Left renal cortex interstitium (tissue), 4 donors: Measurements from ENCODE around the gene ENOX1. TPM values are rescaled to one million over a fixed set of nuclear protein-coding genes. Genes with fewer than 3 reads are reported as not detected.
"Not testable (repeated sequence)": the region's sequence is repeated elsewhere in the genome, so short reads cannot be mapped to it uniquely, and the experiment has no call there.

Experiments used
- DNase-seq, 4 donors: peaks; one replicate each; pipeline ENCODE4 v3.0.0-alpha.2; 2013; ENCODE audit warnings: low read depth in 4 of 4, low spot score in 2 of 4, missing footprints in 1 of 4
- polyA plus RNA-seq, 4 donors: library from polyadenylated mRNA; unstranded; fragments of 120-200 nt; gene quantifications; one replicate each; pipeline ENCODE4 v1.2.1, GENCODE V29; 2013; ENCODE audit not compliant: insufficient read length in 4 of 4

ENOX1 gene
- 10 to 100 TPM in 2 of 4 donors, 1 to 10 TPM in 2; 9.6 to 12.0 (median 10.6) TPM for polyA plus RNA-seq

DNA sequence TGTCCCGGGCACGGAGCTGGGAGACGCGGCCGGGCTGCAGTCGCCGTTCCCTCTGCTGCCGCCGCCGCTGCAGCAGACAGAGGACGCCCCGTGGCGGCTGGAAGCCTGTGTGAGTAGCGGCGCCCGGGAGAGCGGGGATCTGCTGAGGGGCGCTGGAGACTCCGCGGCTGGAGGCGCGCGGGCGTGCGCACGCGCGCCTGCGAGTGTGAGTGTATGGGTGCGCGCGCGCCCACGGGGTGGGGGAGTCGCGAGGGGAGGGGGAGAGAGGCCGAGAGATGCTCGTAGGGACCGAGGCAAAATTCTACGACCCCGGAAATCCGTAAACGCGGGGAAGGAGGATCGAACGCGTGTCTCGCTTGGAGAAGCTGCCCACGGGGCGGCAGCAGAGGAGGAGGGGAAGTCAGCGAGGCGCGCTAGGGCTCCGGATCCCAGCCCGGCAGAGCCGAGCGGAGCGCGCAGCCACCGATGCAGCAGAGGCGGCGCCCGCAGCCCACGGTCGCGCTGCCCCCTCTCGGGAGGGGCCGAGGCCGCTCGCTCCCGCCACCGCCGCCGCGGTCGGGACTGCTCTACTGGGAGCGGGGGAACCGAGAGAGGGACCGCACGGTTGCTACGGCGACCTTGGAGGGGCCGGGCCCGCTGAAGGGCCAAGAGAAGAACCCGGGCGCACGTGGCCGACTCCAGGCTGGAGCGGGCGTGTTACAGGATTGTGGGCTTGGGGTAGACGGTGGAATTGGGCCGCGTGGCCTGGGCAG, at the start of gene ENOX1:
ENOX1 (minus strand) TSS at position 207 of the 752 bp plus-strand sequence.
- peak; percentile 63 to 73 (median 68) for DNase-seq

DNA sequence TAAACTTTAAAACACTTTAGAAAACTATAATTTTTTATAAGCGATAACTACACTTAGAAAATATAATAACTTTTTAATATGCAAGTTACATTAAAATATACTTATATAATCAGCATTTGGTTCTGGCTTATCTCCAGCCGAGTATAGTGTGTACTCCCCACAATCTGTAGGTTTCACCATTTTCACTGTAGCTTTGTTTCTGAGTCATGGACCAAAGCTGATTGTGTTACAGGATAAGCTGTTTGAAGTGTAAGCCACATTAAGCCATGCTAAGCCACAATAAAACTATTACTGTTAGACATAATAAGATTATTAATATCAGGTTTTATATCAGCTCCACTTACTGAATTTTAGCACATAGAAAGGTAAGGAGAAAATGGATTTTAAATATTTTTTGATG, 48.9 kb upstream of the ENOX1 start:
- DNase-seq, result no peak

DNA sequence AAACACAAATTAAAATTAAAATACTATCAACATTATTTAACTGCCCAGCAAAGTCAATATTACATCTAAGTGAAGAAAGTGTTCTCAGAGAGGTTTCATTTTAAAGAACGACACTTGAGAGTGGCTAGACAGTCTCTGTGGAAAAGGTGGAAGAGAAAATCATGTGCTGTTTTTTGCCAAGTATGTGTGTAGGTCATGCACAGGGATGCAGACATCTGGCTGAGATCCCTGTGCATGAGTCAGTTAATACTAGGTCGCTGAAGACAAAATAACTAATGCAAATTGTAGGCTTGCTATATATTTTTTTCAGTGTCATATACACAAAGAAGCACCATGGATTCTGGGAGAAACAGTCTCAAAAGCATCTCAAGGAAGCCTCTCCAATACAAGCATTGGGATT, 44.3 kb upstream of the ENOX1 start:
- DNase-seq, result no peak

DNA sequence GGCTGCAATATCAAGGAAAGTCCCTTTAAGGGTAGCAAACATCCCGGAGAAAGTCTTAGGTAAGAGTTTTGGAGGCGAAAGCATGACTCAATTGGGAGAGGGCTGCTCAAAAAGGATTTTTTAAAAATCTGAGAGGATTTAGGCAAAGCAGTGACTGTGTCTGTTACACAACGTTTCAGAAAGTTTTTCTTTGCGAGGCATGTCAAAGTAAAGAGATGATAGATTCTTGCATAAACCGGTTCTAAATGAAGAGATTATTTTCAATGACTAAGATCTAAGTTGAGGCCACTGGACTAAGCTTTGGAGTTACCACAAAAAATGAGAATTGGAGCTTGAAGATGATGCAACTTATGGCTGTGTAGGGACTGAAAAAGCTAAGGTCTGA, 43.7 kb upstream of the ENOX1 start:
- no peak for DNase-seq

DNA sequence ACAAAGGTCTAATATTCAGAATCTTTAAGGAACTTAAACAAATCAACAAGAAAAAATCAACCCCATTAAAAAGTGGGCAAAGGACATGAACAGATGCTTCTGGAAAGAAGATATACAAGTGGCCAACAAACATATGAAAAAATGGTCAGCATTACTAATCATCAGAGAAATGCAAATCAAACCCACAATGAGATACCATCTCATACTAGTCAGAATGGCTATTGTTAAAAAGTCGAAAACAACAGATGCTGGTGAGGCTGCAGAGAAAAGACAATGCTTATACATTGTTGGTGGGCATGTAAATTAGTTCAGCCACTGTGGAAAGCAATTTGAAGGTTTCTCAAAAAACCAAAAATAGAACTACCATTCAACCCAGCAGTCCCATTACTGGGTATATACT, 37.9 kb upstream of the ENOX1 start:
- DNase-seq, result not testable (repeated sequence)

DNA sequence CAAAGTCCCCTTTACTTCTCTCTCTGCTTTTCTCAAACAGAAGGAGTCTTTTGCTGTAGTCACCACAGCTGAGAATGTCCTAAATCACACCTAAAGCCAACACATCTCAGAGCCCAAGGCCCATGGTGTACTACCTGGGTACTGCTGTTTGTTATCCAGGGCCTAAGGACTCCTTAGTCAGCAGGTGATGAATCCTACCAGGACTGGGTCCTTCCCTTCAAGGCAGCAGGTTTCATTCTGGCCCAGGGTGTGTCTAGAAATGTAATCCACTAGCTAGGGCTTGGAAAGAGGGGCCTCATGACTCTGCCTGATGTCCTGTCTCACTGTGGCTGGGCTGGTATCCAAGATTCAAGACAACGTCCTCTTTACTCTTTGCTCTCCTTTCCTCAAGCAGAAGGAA, 36.2 kb upstream of the ENOX1 start:
- no peak for DNase-seq

DNA sequence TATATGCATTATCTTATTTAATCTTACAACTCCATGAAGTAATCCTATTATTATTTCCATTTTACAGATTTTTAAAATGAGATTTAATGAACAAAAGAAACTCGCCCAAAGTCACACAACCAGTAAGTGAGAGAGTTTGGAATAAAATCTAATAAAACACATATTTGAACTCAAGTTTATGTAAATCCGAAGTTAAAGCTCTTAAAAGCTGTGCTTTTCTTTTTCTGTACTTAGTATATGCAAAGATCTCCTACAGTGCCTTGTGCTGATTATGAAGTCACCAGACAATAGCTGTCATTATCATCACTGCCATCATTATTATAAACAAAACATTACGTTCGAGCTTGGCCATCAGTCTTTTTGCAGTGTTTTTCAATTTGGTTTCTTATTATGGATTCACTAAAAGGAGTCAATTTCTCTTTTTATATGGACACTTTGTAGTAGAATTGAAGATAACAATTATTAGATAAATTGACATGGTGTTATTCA, 29.7 kb upstream of the ENOX1 start:
- no peak for DNase-seq

DNA sequence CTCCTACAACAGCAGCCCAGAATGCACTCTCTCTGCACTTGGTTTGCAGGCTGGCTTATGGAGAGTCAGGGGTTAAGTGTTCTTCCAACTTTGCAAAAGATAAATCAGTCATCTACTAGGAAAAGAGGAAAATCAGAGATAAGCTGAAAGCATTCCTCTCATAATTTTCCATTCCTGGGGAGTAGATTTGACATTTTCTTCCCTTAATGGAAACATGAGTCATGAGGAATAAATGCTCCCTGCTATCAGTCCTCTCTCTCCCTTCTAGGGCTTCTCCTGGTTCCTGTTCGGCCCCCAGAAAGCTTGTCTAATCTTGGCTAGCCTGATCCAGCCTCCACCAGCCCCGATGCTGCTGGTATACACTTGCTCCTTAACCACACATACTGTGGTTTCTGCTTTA, 28.4 kb upstream of the ENOX1 start:
- DNase-seq, result no peak

DNA sequence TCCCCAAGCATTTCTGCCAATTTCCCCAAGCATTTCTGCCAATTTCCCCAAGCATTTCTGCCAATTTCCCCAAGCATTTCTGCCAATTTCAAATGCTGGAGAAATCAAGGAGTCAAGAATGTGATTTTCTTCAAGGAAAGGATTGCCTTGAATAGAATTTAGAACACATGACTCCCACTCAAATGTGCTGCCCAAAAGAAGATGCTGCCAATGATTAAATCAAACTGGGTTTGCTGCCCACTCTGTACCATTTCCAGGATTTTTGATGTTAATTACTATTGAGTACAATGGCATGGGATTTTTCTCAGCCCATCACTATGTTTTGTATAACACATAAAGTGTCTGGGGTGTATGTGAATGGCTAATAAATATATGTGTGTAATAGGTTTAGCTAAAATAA, 21.9 kb upstream of the ENOX1 start:
- DNase-seq, result no peak

DNA sequence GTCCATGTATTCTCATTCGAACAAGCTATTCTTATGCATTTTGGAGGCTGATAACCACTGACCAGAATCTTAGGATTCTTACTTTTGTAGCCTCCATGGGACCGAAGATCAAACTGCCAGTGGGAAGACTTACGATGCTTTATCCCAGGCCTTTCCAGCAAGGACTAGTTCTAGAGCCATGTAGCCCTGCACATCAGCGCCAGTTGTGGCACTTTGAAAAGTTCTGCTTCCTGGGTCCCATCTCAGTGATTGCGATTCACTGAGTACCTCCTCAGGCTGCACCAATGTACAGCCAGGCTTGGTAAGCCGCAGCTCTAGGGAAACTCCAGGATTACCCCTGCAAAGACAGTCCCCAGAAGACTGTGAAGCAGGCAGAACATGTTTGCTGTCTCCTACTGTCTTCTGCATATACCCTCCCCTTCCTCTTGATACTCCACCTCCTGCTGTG, 18.9 kb upstream of the ENOX1 start:
- DNase-seq, result no peak

DNA sequence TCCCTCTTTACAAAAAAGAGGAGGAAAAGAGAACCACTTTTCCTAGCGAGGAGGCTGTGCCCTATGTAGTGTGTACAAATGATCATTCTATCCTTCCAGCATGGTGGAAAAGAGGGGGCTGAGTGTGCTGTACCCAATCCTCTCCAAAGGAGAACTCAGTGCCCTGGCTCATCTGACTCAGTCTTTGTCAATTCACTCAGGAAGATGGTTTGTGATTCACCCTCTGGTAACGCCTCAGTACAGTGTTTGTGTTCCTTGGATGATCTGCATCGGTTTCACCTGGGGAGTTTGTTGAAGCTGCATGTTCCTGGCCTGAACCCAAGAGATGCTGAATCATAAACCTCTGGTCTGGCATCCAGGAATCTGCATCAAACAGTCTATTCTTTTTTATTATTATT, 18.3 kb upstream of the ENOX1 start:
- no peak for DNase-seq

DNA sequence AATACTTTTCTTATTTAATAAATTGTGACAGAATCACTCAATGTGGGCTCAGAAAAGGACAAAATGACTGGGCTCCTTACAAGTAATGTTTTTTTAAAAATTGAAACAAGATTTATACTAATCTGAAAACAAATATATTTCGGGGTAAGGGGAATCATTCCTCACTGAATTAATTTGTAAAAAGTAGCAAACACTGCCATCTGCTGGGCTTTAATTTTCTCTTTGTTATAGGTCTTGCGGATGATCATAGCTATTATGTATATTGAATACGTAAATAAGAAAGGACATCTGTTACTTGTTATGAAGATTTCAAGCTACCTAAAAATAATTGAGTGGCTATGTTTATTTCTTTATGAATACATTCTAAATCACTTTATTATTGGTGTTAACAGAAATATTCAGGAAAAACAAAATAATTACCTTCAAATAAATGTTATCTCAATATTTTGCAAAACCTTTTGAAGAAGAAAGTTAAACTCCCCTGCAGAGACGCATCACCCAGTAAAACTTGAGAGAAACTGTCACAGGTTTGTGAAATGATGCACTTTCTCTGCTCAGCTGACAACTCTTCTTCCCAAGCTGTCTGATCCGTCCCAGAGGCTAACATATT, 17.8 kb upstream of the ENOX1 start:
- peak in 1 of 4 donors; percentile 73 for DNase-seq

DNA sequence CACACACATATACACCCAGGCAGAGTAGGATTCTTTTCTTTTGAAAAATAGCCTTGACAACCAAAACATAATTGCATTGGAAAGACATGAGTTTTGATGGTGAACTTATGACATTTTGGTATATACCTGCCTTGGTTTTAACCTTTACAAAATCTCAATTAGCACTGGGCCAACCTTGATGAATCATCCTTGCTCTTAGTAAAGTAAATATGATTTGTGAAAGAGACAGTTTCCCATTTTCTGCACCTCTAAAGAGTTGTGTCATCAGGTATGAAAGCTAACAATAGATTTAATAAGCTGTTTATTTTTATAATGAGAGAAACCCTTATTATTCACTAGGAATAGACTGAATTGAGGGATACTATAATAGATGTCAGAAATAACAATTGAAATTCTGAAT, 15.7 kb upstream of the ENOX1 start:
- DNase-seq, result no peak

DNA sequence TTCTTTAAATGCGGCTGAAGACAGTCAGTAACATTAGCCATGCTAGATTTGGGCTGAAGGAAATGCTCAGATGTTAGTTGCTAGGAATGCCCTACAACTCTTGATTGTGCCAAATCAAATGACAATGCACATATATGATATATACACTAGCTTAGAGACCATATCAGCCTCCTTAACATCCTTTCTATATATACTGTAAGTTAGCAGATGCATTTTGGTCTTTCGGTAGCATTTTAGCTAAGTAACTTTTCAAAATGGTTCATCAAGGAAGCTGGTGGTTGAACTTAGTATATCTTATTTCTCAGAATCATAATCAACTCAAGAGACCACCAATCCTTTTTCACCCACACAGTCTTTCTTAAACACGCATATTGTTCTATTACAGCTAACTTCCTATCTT, 14.1 kb upstream of the ENOX1 start:
- DNase-seq, result no peak

DNA sequence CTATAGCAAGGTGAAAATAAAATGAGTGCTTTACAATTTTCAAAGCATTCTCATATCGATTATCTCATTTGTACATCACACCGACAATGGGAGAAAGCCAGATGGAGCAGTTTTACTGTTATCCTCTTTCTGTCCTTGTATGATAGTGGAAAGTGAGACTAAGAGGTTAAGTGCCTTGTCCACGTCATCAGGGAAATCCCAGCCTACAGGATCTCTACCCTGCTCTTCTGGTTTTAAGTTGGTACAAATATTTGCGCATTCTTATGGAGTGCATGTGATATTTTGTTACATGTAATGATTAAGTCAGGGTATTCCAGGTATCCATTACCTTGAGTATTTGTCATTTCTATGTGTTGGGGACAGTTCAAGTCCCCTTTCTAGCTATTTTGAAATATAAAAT, 12.4 kb upstream of the ENOX1 start:
- DNase-seq, result no peak

DNA sequence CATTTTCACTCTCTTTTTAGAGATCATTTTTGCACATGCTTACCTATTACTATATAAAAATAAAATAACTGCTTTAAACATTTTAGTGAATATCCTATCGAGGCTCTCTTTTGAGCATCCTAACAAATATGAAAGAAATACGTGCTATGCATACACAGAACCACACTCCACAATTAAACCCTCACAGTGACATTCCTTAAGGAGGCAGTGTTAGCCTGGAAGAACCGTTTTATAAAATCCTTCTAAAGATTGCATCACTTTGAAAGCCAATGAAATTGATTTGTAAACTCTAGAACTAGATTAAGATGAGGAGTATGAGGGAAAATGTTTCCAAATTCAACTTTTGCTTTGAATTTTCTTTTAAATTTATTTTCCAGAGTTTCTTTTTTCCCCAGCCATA, 11.1 kb upstream of the ENOX1 start:
- DNase-seq, result no peak

DNA sequence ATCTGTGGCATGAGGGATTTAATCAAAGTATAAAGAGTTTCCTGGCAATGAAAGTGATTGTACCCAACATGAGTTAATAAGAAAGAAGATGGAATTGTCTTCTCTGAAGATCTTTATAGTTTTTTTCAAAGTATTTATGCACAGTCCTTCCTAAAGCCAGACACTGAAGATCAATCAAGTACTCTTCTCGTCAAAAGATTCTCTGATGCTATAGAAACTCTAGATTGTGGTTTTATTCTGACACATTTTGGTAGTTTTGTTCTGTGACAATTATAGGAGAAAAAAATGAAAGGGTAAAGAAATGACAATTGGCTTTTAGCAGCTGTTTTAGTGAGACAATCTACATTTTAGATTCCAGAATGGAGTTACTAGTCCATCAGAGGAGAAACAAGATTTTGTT, 10.4 kb upstream of the ENOX1 start:
- DNase-seq, result no peak

DNA sequence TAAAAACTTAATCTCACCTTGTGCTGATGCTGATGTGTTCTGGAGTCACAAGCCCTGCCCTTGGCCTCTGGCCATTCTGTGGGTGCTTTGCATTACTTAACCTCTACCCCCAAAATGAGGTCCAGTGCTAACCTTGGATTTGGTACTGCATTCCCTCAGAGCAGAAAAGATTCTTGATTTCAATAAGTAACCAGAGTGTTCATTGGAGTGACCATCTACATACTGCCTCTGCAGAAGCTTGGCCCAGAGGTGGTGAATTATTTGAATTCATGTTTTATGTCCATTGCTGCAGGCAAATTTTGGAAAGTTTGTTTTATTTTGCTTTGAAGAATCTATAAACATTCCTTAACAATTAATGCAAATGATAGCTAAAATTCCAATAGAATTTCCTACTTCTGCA, 7.6 kb upstream of the ENOX1 start:
- DNase-seq, result no peak

DNA sequence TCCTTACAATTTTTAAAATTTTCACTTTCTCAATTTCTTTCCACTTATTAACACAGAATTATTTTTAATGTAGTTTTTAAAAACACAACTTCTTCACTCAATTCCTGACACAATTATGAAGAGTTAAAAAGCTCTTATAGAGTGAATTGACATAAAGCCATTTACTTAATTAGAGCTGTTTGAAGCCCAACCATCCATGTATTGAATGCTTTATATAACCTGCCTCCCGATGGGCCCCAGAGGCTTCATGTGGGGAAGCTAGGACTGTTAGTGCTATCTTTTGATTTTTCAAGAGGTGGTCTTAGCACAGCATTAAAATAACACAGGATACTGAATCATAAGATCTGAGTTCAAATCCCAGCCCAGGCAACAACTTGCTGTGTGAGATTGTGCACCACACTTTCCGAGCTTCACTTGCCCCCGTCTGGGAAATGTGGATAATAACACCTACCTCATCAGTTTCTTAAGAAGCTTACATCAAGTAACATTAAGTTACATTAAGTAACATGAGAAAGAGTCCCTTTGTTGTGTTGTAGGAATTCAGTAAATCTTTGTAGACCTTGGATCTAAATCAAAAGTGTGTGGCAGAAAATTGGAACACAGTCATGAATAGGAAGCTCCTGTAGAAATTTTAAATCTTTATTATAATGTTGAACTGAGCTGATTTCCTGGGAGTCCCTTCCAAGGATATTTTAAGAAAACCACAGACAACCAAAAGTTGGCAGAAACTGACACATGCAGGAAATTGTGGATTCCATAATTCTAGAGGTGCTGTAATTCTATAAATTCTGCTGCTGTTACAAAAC, 5.5 kb upstream of the ENOX1 start:
- DNase-seq, result no peak

DNA sequence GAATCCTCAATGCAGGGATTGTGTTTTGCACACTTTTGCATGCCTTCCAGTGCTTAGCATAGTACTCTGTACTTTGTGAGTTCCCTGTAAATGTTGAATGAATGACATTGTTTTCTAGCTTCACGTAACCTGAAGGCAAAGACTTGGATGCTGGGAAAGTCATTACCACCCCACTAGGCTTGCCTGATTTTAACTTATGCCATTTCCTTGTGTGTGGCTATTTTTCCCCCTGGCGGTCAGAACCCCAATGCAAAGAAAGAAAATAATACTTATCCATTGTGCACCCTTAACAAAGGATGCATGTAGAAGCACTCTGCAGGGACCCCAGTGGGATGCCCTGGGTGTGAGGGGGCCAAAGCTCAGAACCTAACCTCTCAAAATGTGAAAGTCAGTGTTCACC, 1.2 kb upstream of the ENOX1 start:
- peak in 1 of 4 donors; percentile 48 for DNase-seq

DNA sequence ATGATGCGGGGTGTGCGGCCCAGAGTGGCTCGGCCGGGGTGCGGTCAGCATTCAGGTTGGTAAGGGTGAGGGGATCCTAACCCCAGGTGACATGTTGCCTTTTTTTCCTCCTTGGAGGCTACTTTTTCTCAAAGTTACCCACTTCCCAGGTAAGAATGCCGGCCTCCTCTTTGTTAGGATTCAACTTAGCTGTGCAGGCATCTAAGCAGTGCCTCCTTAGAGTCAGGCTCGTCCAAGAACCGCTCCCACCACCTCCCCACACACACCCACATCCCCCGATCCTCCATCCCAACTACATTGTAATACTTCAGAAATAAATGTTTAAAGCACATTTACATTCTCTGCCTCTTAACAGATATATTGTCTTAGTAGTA, 733 bp upstream of the ENOX1 start:
- no peak for DNase-seq

DNA sequence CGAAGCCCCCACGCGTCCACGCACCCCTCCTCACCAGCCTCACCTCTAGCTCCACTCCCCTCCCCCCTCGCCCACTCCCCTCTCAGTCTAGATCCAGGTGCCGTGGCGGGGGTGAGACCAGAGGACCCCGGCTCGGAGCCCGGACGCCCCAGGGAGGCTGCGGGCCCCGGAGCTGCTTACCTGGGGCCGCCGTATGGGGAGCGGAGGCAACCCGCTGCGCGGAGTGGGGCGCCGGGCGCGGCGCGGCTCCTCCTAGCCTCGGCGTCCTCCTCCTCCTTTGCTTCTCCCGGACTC, 353 bp downstream of the ENOX1 start:
- DNase-seq, result no peak
